ENCODE results near the gene THRSP.
"Not testable (repeated sequence)": the region's sequence is repeated elsewhere in the genome, so short reads cannot be mapped to it uniquely, and the experiment has no call there.

DNA sequence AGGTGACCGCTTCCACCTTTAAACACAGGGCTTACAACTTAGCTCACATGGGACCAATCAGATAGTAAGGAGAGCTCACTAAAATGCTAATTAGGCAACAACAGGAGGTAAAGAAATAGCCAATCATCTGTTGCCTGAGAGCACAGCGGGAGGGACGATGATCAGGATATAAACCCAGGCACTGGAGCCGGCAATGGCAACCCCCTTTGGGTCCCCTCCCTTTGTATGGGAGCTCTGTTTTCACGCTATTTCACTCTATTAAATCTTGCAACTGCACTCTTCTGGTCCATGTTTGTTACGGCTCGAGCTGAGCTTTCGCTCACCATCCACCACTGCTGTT is 22.3 kb upstream of the THRSP start:
- TF ChIP-seq CTCF, EP300, POLR2A (IDR thresholded peaks at IDR 0.05): not testable (repeated sequence)
